MM.1S (cell line): ENCODE measurements around the gene TBC1D9B.

Source experiments
- CTCF ChIP-seq: fragments of 300-600 bp; sonication (generic); IDR thresholded peaks from 2 replicates; pipeline ENCODE4 v1.5.1; 2016; ENCODE audit warnings: antibody characterized with exemption, low read length, mixed read lengths
- EZH2phosphoT487 ChIP-seq: fragments of 300-600 bp; sonication (generic); IDR thresholded peaks from 2 replicates; pipeline ENCODE4 v1.6.1; 2018; ENCODE audit warnings: antibody characterized with exemption, low read length

GRCh38 chr5:179901915-179902762 is 5.6 kb downstream of the TBC1D9B start:
- TF ChIP-seq CTCF (no peak), EZH2phosphoT487 (no peak)
